HepG2 (cell line): ENCODE data around the gene PYGB. TPM values are rescaled to one million over a fixed set of nuclear protein-coding genes. Genes with fewer than 3 reads are reported as not detected.

ENCODE experiments used
- AKAP8 ChIP-seq: sonication (generic); formaldehyde crosslinking; IDR thresholded peaks from 2 replicates; pipeline ENCODE4 v1.5.1; 2020; ENCODE audit warnings: mild to moderate bottlenecking, missing genetic modification reagents
- FOSL1 ChIP-seq: sonication (generic); formaldehyde crosslinking; IDR thresholded peaks from 2 replicates; pipeline ENCODE4 v1.9.0; 2021; ENCODE audit warnings: missing genetic modification reagents, borderline replicate concordance
- KLF13 ChIP-seq: sonication (generic); formaldehyde crosslinking; IDR thresholded peaks from 2 replicates; pipeline ENCODE4 v1.4.0; 2020; ENCODE audit warnings: mild to moderate bottlenecking, missing genetic modification reagents
- PAWR ChIP-seq: sonication (generic); formaldehyde crosslinking; IDR thresholded peaks from 2 replicates; pipeline ENCODE4 v1.4.0; 2020; ENCODE audit warnings: missing genetic modification reagents, mild to moderate bottlenecking, borderline replicate concordance
- TERF1 ChIP-seq: sonication (generic); formaldehyde crosslinking; IDR thresholded peaks from 2 replicates; pipeline ENCODE4 v1.8.0; 2022; ENCODE audit warnings: mild to moderate bottlenecking, missing genetic modification reagents, moderate library complexity
- TFE3 ChIP-seq: IDR thresholded peaks from 2 replicates; pipeline ENCODE4 v1.6.1; 2016
- ZBTB25 ChIP-seq: IDR thresholded peaks from 2 replicates; pipeline ENCODE4 v1.6.1; 2018; ENCODE audit warnings: missing genetic modification reagents
- ZC3H4 ChIP-seq: sonication (generic); formaldehyde crosslinking; IDR thresholded peaks from 2 replicates; pipeline ENCODE4 v1.4.0; 2020; ENCODE audit warnings: missing genetic modification reagents, borderline replicate concordance
- ZNF576 ChIP-seq: sonication (generic); formaldehyde crosslinking; IDR thresholded peaks from 2 replicates; pipeline ENCODE4 v1.4.0; 2020; ENCODE audit warnings: mild to moderate bottlenecking, missing genetic modification reagents
- ZNF781 ChIP-seq: sonication (generic); formaldehyde crosslinking; IDR thresholded peaks from 2 replicates; pipeline ENCODE4 v1.5.1; 2020; ENCODE audit warnings: borderline replicate concordance, mild to moderate bottlenecking, missing genetic modification reagents; ENCODE audit errors: not compliant biosample characterization
- ZSCAN9 ChIP-seq: IDR thresholded peaks from 2 replicates; pipeline ENCODE4 v1.6.1; 2016; ENCODE audit warnings: borderline replicate concordance
- polyA plus RNA-seq, 8 experiments: library from polyadenylated mRNA; depleted of rRNA in 3 of 8; stranded (reverse) in 7 of 8; unstranded in 1 of 8; fragments of >200 nt; fragmentation: Illumina TruSeq in 4 of 8; extraction: Trizol in 4 of 8; gene quantifications; 2 replicates each; pipeline versions ENCODE4 v1.2.1 to v1.2.3, GENCODE V29; 2011 to 2016; ENCODE audit warnings: low read depth in 4 of 8, missing spikeins in 1 of 8, mixed read lengths in 1 of 8; ENCODE audit not compliant: insufficient read depth in 1 of 8
- total RNA-seq, 5 experiments: library from RNA; depleted of rRNA; stranded (reverse); fragments of >200 nt; fragmentation: Illumina TruSeq; extraction: Trizol; gene quantifications; 2 replicates each; pipeline ENCODE4 v1.2.3, GENCODE V29; 2016; ENCODE audit warnings: low read depth in 1 of 5
- TF ChIP-seq, protein P1 (sequence below): sonication (generic); formaldehyde crosslinking; conservative IDR thresholded peaks from 2 replicates; pipeline ENCODE4 v1.4.0; 2020; ENCODE audit warnings: missing genetic modification reagents
- TF ChIP-seq, protein P2 (sequence below), 2 experiments: sonication (generic) in 1 of 2; formaldehyde crosslinking in 1 of 2; IDR thresholded peaks; 2 replicates each; pipeline versions ENCODE4 v1.6.1 to v1.9.0; 2014 to 2022; ENCODE audit warnings: antibody characterized with exemption in 1 of 2, borderline replicate concordance in 1 of 2, inconsistent platforms in 1 of 2, low read depth in 1 of 2, missing genetic modification reagents in 1 of 2
- TF ChIP-seq, protein P3 (sequence below): sonication (generic); formaldehyde crosslinking; IDR thresholded peaks from 2 replicates; pipeline ENCODE4 v1.4.0; 2020; ENCODE audit warnings: low read depth, mild to moderate bottlenecking, missing genetic modification reagents

PYGB gene
- total and polyA plus RNA-seq, 2 of the 13 experiments (the other 11 are each of a cell fraction or from before 2014, with no cell fraction given) = 24.2 to 86.3 TPM

DNA sequence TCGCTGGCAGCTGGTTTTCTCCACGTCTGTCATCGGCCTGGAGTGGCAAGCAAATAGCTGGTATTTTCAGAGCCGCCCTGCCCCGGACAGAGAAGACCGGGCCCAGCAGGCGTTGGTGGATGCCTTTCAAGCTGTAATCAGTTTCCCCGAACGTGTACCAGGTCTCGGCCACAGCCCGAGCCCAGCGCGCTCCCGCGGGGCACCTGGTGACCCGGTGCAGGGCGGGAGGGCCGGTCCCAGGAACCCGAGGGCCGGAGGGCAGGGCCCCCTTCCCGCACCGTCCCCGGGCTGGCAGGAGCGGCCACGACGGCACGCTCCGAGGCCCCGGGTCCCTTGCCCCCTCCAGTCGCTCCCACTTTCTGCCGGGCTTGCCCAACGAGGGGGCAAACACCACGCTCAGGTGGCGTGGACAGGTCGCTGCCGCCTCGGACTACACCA, 348 bp upstream of the PYGB start (continued):
- TF ChIP-seq, protein P1, sequence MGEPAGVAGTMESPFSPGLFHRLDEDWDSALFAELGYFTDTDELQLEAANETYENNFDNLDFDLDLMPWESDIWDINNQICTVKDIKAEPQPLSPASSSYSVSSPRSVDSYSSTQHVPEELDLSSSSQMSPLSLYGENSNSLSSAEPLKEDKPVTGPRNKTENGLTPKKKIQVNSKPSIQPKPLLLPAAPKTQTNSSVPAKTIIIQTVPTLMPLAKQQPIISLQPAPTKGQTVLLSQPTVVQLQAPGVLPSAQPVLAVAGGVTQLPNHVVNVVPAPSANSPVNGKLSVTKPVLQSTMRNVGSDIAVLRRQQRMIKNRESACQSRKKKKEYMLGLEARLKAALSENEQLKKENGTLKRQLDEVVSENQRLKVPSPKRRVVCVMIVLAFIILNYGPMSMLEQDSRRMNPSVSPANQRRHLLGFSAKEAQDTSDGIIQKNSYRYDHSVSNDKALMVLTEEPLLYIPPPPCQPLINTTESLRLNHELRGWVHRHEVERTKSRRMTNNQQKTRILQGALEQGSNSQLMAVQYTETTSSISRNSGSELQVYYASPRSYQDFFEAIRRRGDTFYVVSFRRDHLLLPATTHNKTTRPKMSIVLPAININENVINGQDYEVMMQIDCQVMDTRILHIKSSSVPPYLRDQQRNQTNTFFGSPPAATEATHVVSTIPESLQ (CRISPR knock-in tag) = no peak
- TF ChIP-seq ZBTB25 (CRISPR knock-in tag) (no peak), PAWR (peak; percentile 97; the same call in 1 of the 2 replicates), FOSL1 (CRISPR knock-in tag) (peak; percentile 25; the same call in 1 of the 2 replicates), KLF13 (CRISPR knock-in tag) (peak; percentile 9; the same call in 1 of the 2 replicates), TFE3 (CRISPR knock-in tag) (0 out of 2 replicates have a peak, but pooled peaks have one; percentile 7), TERF1 (peak; percentile 40; the same call in 1 of the 2 replicates), ZNF576 (CRISPR knock-in tag) (peak; percentile 79), ZNF781 (CRISPR knock-in tag) (peak; percentile 7), ZC3H4 (0 out of 2 replicates have a peak, but pooled peaks have one; percentile 31), ZSCAN9 (peak; percentile 62; the same call in 1 of the 2 replicates), AKAP8 (no peak; the same call in 1 of the 2 replicates)
- TF ChIP-seq, protein P2, sequence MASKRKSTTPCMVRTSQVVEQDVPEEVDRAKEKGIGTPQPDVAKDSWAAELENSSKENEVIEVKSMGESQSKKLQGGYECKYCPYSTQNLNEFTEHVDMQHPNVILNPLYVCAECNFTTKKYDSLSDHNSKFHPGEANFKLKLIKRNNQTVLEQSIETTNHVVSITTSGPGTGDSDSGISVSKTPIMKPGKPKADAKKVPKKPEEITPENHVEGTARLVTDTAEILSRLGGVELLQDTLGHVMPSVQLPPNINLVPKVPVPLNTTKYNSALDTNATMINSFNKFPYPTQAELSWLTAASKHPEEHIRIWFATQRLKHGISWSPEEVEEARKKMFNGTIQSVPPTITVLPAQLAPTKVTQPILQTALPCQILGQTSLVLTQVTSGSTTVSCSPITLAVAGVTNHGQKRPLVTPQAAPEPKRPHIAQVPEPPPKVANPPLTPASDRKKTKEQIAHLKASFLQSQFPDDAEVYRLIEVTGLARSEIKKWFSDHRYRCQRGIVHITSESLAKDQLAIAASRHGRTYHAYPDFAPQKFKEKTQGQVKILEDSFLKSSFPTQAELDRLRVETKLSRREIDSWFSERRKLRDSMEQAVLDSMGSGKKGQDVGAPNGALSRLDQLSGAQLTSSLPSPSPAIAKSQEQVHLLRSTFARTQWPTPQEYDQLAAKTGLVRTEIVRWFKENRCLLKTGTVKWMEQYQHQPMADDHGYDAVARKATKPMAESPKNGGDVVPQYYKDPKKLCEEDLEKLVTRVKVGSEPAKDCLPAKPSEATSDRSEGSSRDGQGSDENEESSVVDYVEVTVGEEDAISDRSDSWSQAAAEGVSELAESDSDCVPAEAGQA (IDR thresholded peaks at IDR 0.05; ENCODE audit: low read depth) = no peak; the same call in 1 of the 2 replicates
- TF ChIP-seq, protein P2 (CRISPR knock-in tag; IDR thresholded peaks at IDR 0.05; ENCODE audit: borderline replicate concordance) = no peak; the same call in 1 of the 2 replicates
- TF ChIP-seq, protein P3, sequence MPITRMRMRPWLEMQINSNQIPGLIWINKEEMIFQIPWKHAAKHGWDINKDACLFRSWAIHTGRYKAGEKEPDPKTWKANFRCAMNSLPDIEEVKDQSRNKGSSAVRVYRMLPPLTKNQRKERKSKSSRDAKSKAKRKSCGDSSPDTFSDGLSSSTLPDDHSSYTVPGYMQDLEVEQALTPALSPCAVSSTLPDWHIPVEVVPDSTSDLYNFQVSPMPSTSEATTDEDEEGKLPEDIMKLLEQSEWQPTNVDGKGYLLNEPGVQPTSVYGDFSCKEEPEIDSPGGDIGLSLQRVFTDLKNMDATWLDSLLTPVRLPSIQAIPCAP (CRISPR knock-in tag) = peak; percentile 18; the same call in 1 of the 2 replicates
